ENCODE data around the gene FDXACB1. TPM values are rescaled to one million over a fixed set of nuclear protein-coding genes. Genes with fewer than 3 reads are reported as not detected.

The FDXACB1 gene
- total RNA-seq, 2 donors from 2014 or later, result 4.9 to 5.1 TPM

GRCh38 chr11:111835665-111836064, 43.3 kb downstream of the FDXACB1 start:
- DNase-seq (ENCODE audit: low spot score in 2 of 2), result no peak
- ATAC-seq, result no peak
- Mint-ChIP-seq H3K36me3 (peaks cover under 1 to 6% of the 10 kb centered on the region in 2 donors), H3K9me3 (no peaks in the 10 kb centered on the region), H3K27ac (no peak overlapping the region)

- no peak for ATAC-seq
- Mint-ChIP-seq H3K27ac (no peak overlapping the region), H3K9me3 (no peaks in the 10 kb centered on the region), H3K36me3 (peaks cover 6% of the 10 kb centered on the region in 2 donors)
- no peak for DNase-seq (ENCODE audit: low spot score in 2 of 2)
These were observed 44.4 kb downstream of the FDXACB1 start for GRCh38 chr11:111834432-111835163.

- H3K36me3 Mint-ChIP-seq, result peaks cover 6% of the 10 kb centered on the region in 2 donors
- ATAC-seq, result no peak
- H3K9me3 Mint-ChIP-seq, result no peaks in the 10 kb centered on the region
- no peak for DNase-seq (ENCODE audit: low spot score in 2 of 2)
- H3K27ac Mint-ChIP-seq, result no peak overlapping the region
These were observed 45.4 kb downstream of the FDXACB1 start for GRCh38 chr11:111833524-111833923.

GRCh38 chr11:111829185-111829968, 49.6 kb downstream of the FDXACB1 start:
- Mint-ChIP-seq H3K9me3 (no peaks in the 10 kb centered on the region), H3K27ac (peak overlapping the region in 1 of 2 donors; percentile 54), H3K36me3 (peaks cover 0 to 16% of the 10 kb centered on the region in 2 donors)
- DNase-seq (ENCODE audit: low spot score in 2 of 2), result no peak
- ATAC-seq, result peak; percentile 59 to 91

GRCh38 chr11:111826322-111826950, 52.5 kb downstream of the FDXACB1 start:
- DNase-seq (ENCODE audit: low spot score in 2 of 2), result no peak
- Mint-ChIP-seq H3K27ac (no peak overlapping the region), H3K9me3 (no peaks in the 10 kb centered on the region), H3K36me3 (peaks cover 5 to 16% of the 10 kb centered on the region in 2 donors)
- no peak for ATAC-seq

Other genes with a start within 250 kb of the FDXACB1 start
- 10 to 100 TPM; 53.9 to 57.3 TPM for gene PPP2R1B, start 112.8 kb downstream of the FDXACB1 start, total RNA-seq
- 10 to 100 TPM; 24.0 to 40.5 TPM for gene ALG9, start 7.6 kb downstream of the FDXACB1 start, total RNA-seq
- 10 to 100 TPM; 30.8 to 35.7 TPM for gene CFAP68, start 376 bp upstream of the FDXACB1 start, total RNA-seq
- not detected for gene CRYAB, start 32.6 kb upstream of the FDXACB1 start, total RNA-seq
- gene HSPB2, start 33.6 kb upstream of the FDXACB1 start, total RNA-seq, result not detected
- gene C11orf52, start 39.7 kb upstream of the FDXACB1 start, total RNA-seq, result not detected
- 10 to 100 TPM in 1 of 2 donors, 1 to 10 TPM in 1; 5.6 to 30.2 TPM for gene DIXDC1, start 58.2 kb upstream of the FDXACB1 start, total RNA-seq
- gene DLAT, start 146.2 kb upstream of the FDXACB1 start, total RNA-seq, result 10 to 100 TPM; 37.4 to 46.4 TPM
- 1 to 10 TPM; 1.2 to 2.5 TPM for gene PIH1D2, start 194.9 kb upstream of the FDXACB1 start, total RNA-seq
- 10 to 100 TPM; 16.9 to 20.1 TPM for gene NKAPD1, start 195.1 kb upstream of the FDXACB1 start, total RNA-seq
- gene TIMM8B, start 207.6 kb upstream of the FDXACB1 start, total RNA-seq, result 10 to 100 TPM; 33.5 to 49.4 TPM
- 100 to 1,000 TPM; 106 to 115 TPM for gene SDHD, start 207.7 kb upstream of the FDXACB1 start, total RNA-seq

Data from activated naive CD4-positive, alpha-beta T cell treated with anti-CD3 and anti-CD28 coated beads, Interleukin-2, amount 50 U/mL, for 72 hours (primary cell).